GM10266 (cell line): ENCODE measurements around the gene GRM1.
"Not testable (repeated sequence)": the region's sequence is repeated elsewhere in the genome, so short reads cannot be mapped to it uniquely, and the experiment has no call there.

Experiments
- DNase-seq: peaks from one replicate; pipeline ENCODE4 v3.0.0; 2012; ENCODE audit errors: extremely low spot score
- TF ChIP-seq, protein P1 (sequence below): IDR thresholded peaks from 2 replicates; pipeline ENCODE4 v1.5.1; 2012; ENCODE audit warnings: mild to moderate bottlenecking, low read depth; ENCODE audit not compliant: control insufficient read depth, insufficient read depth; ENCODE audit errors: missing control alignments

GRM1 gene

DNA sequence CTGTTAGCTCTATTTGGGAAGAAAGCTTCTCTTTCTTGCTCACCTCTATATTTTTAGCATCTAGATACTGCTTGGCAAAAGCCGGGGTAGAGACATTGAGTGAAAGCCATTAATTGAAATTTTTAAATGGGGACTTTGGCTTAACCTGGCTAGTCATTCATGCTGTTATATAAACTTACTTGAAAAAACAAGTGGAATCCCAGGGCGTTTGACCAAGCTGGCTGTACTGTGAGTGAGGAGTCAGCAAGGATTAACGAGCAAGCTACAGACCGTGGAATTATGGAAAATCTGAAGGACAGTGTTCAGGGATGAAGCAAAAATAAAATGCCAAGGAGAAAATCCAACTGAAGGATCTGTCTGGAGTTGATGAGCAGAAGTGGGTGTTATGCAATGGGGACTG is 232.0 kb downstream of the GRM1 start:
- no peak for DNase-seq
- TF ChIP-seq, protein P1, sequence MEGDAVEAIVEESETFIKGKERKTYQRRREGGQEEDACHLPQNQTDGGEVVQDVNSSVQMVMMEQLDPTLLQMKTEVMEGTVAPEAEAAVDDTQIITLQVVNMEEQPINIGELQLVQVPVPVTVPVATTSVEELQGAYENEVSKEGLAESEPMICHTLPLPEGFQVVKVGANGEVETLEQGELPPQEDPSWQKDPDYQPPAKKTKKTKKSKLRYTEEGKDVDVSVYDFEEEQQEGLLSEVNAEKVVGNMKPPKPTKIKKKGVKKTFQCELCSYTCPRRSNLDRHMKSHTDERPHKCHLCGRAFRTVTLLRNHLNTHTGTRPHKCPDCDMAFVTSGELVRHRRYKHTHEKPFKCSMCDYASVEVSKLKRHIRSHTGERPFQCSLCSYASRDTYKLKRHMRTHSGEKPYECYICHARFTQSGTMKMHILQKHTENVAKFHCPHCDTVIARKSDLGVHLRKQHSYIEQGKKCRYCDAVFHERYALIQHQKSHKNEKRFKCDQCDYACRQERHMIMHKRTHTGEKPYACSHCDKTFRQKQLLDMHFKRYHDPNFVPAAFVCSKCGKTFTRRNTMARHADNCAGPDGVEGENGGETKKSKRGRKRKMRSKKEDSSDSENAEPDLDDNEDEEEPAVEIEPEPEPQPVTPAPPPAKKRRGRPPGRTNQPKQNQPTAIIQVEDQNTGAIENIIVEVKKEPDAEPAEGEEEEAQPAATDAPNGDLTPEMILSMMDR = no peak

DNA sequence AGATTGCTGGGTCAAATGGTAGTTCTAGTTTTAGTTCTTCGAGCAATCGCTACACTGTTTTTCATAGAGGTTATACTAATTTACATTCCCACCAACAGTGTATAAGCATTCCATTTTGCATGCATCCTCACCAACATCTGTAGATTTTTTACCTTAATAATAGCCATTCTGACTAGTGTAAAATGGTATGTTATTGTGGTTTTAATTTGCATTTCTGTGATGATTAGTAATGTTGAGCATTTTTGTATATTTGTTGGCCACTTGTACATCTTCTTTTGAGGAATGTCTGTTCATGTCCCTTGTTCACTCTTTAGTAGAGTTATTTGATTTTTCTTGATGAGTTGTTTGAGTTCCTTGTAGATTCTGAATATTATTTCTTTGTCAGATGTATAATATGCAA is 236.2 kb downstream of the GRM1 start:
- TF ChIP-seq, protein P1 = no peak
- DNase-seq = no peak

DNA sequence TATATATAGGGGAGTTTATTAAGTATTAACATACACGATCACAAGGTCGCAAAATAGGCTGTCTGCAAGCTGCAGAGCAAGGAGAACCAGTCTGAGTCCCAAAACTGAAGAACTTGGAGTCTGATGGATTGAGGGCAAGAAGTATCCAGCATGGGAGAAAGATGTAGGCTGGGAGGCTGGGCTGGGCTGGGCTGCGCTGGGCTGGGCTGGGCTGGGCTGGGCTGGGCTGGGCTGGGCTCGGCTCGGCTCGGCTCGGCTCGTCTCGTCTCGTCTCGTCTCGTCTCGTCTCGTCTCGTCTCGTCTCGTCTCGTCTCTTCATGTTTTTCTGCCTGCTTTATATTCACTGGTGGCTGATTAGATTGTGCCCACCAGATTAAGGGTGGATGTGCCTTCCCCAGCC is 238.6 kb downstream of the GRM1 start:
- DNase-seq = no peak
- TF ChIP-seq, protein P1 = no peak

DNA sequence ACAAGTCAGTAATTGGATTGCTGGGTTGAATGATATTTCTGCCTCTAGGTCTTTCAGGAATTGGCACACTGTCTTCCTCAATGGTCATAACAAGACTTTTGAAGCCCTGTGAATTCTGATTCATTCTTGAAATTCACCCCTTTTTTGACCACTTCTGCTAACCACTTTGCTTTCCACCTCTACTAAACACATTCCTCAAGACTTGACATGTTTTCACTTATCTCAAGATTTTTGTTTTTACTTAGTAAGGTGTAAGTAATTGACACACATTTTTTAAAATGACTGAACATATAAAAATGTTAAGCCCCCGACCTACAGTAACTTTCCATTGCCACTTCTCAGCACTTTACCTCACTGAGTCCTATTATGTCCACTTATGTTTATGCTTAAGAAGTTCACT is 239.1 kb downstream of the GRM1 start:
- no peak for DNase-seq
- TF ChIP-seq, protein P1 = no peak

DNA sequence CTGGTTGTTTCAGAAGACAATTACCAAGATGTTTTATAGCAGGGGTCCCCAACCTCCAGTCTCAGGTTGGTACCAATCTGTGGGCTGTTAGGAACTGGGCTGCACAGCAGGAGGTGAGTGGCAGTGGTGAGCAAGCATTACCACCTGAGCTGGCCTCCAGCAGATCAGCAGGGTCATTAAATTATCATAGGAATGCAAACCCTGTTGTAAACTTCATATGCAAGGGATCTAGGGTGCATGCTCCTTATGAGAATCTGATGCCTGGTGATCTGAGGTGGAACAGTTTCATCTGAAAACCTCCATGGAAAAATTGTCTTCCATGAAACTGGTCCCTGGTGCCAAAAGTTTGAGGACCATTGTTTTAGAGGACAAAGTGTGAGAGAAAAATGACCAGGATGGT is 240.6 kb downstream of the GRM1 start:
- no peak for DNase-seq
- TF ChIP-seq, protein P1 = no peak

DNA sequence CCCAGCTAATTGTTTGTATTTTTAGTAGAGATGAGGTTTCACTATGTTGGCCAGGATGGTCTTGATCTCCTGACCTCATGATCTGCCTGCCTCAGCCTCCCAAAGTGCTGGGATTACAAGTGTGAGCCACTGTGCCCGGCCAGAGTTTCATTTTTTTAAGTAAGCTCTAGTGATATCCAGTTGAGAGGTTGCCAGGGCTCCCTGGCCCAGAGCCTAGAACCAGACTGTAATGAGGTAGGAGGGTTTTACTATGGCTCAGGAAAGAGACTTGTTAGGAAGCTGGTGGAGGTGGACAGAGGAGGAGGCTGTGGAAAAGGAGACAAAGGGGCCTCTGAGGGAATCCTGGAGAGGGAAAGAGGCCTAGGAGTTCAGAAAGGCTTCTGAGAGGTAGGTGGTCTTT is 242.3 kb downstream of the GRM1 start:
- DNase-seq = not testable (repeated sequence)

DNA sequence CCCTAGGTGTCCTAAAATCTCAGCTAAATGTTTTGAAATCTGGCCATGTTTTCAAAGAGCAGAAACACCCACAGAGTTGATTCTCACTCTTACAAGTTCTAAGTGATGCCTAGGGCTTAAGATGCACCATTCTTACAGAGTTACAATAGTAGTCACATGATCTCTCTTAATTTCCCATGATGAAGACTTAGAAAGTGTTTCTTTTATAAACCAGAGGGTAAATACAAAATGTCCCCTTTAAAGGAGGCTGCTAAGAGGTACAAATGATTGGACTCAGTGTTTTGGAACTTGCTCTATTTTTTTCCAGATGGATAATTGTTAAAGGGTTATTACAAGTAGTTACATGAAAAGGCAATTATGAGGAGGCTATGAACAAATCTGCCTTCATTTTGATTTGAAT is 244.6 kb downstream of the GRM1 start:
- TF ChIP-seq, protein P1 = no peak
- DNase-seq = no peak

DNA sequence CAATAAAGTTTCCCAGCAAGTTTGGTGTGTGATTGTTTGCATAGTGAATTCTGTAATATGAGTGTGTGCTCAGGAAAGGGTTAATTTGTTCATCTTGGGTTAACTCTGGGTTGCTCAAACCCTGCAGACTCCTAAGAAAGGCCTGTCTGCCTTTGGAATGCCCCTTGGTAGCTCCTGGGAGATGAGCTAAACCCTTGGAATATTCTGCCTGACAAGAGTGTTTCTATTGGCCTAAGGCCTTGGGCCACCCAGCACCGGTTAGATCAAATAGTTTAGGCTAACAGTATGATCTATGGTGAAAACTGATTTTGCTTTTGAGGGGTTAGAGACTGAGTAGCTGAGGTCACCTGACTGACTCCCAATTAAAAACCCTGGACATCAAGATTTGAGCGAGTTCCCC is 248.3 kb downstream of the GRM1 start:
- TF ChIP-seq, protein P1 = no peak
- DNase-seq = no peak
